HG02610 (cell line): ENCODE results near the gene KCNK18.

ENCODE experiments used
- ATAC-seq: cut with Tn5 transposase; IDR thresholded peaks from one replicate; pipeline ENCODE4 v1.9.1; 2021; ENCODE audit warnings: mild to moderate bottlenecking, moderate library complexity; ENCODE audit not compliant: unreplicated experiment

Gene KCNK18

GRCh38 chr10:117248750-117249465 is 51.6 kb downstream of the KCNK18 start:
- ATAC-seq, result no peak

GRCh38 chr10:117249493-117250093 is 52.3 kb downstream of the KCNK18 start:
- ATAC-seq, result no peak

- no peak for ATAC-seq
Measured at GRCh38 chr10:117250411-117250810, 53.1 kb downstream of the KCNK18 start.

GRCh38 chr10:117253908-117254307 is 56.6 kb downstream of the KCNK18 start:
- ATAC-seq, result no peak

GRCh38 chr10:117254338-117254737 is 57.0 kb downstream of the KCNK18 start:
- no peak for ATAC-seq

- ATAC-seq, result no peak
Measured at GRCh38 chr10:117254774-117255735, 57.8 kb downstream of the KCNK18 start.

GRCh38 chr10:117255835-117256460 is 58.7 kb downstream of the KCNK18 start:
- no peak for ATAC-seq

- no peak for ATAC-seq
Measured at GRCh38 chr10:117256910-117257309, 59.6 kb downstream of the KCNK18 start.

GRCh38 chr10:117257721-117258120 is 60.4 kb downstream of the KCNK18 start:
- ATAC-seq, result no peak

- no peak for ATAC-seq
Measured at GRCh38 chr10:117259279-117259678, 62.0 kb downstream of the KCNK18 start.
